Heart left ventricle (tissue), 13 donors: Measurements from ENCODE around the gene INSIG2.

ENCODE experiments used
- POLR2A ChIP-seq, 2 donors: fragments of 450-650 bp; IDR thresholded peaks; one replicate each; pipeline ENCODE4 v1.6.1; 2017; ENCODE audit warnings: antibody characterized with exemption in 2 of 2, mild to moderate bottlenecking in 2 of 2, moderate library complexity in 2 of 2
- TF ChIP-seq, protein P1 (sequence below), 12 donors: fragments of 200-600 bp; sonication (generic) in 4 of 12; IDR thresholded peaks; one replicate each; pipeline versions ENCODE4 v1.5.0 to v1.8.0; 2018 to 2022; ENCODE audit warnings: antibody characterized with exemption in 12 of 12, mild to moderate bottlenecking in 5 of 12
- donor health status: ischemic (EF 13 %, LVEDD 7.1; RV severe dilation, severe dysfunction).
- donor health status: DM: no; HTN: yes; CAD: no.
- donor health status: DM: no; HTN: no; CAD: no.
- donor health status: ischemic (EF 25% LVEDD 6.9; RV normal size, moderate dysfunction).
- donor health status: ischemic (EF 25% LVEDD 5.7; RV mildly dilated, moderate dysfunction).
- donor health status: ischemic (EF 35%, LVEDD 5.7; RV mildly dilated, moderate dysfunction).
- donor health status: nonischemic (EF 11% LVEDD 7.7; RV severe dilation, severe dysfunction).
- donor health status: DM: yes; HTN: yes; CAD: no.
- donor health status: PGD.
- donor health status: ischemic (EF 29% LVEDD 5.4; RV normal size, mild dysfunction).
- donor health status: nonischemic (EF 23%, LVEDD 6.1; RV moderate dilation, normal function).

DNA sequence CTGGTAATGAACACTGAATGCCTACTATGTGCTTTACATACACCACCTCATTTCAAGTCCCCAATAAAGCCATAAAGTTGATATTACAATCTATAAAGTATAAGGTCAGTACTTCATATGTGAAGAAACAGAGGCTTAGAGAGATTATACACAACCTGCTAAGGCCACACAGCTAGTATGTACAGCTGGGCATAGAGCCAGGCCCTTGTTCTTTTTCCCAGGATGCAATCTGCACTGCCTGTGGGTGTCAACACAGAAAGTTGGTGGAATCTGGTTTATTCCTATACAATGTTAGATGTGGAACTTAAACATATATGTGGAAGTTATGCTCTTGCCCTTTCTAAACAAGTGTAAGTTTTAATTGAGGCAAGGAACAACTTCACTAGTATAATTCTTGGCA lies 32.8 kb downstream of the INSIG2 start:
- TF ChIP-seq, protein P1, sequence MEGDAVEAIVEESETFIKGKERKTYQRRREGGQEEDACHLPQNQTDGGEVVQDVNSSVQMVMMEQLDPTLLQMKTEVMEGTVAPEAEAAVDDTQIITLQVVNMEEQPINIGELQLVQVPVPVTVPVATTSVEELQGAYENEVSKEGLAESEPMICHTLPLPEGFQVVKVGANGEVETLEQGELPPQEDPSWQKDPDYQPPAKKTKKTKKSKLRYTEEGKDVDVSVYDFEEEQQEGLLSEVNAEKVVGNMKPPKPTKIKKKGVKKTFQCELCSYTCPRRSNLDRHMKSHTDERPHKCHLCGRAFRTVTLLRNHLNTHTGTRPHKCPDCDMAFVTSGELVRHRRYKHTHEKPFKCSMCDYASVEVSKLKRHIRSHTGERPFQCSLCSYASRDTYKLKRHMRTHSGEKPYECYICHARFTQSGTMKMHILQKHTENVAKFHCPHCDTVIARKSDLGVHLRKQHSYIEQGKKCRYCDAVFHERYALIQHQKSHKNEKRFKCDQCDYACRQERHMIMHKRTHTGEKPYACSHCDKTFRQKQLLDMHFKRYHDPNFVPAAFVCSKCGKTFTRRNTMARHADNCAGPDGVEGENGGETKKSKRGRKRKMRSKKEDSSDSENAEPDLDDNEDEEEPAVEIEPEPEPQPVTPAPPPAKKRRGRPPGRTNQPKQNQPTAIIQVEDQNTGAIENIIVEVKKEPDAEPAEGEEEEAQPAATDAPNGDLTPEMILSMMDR (IDR thresholded peaks at IDR 0.05): no peak
- no peak for TF ChIP-seq POLR2A (IDR thresholded peaks at IDR 0.05)
